Kidney (tissue), 14 donors: ENCODE measurements around the gene FAM83F. TPM values are rescaled to one million over a fixed set of nuclear protein-coding genes. Genes with fewer than 3 reads are reported as not detected.

Experiments used
- DNase-seq, 5 donors: peaks; one replicate each; pipeline ENCODE4 v3.0.0-alpha.2; 2013 to 2020
- FAIRE-seq: peaks from 2 replicates; lab custom pipeline; 2012; peaks lifted over from hg19 to GRCh38; lab: Jason Lieb, UNC
- H3K27ac ChIP-seq, 2 donors: one replicate each; pipeline ENCODE4 v1.7.0; 2013; ENCODE audit warnings: low read depth in 2 of 2, low read length in 2 of 2, inconsistent platforms in 1 of 2
- H3K27me3 ChIP-seq: one replicate; pipeline ENCODE4 v1.7.1; 2013; ENCODE audit warnings: low read length, inconsistent platforms; ENCODE audit not compliant: control insufficient read depth, insufficient read depth
- H3K36me3 ChIP-seq, 3 donors: one replicate each; pipeline versions ENCODE4 v1.7.0 to v1.7.1; 2013; ENCODE audit warnings: low read length in 3 of 3, control low read depth in 1 of 3, inconsistent platforms in 1 of 3; ENCODE audit not compliant: insufficient read depth in 3 of 3, control insufficient read depth in 2 of 3
- H3K4me1 ChIP-seq, 3 donors: one replicate each; pipeline versions ENCODE4 v1.7.0 to v1.7.1; 2013; ENCODE audit warnings: low read length in 3 of 3, inconsistent platforms in 1 of 3, low read depth in 1 of 3; ENCODE audit not compliant: control insufficient read depth in 2 of 3, insufficient read depth in 2 of 3
- H3K4me3 ChIP-seq, 3 donors: one replicate each; pipeline versions ENCODE4 v1.7.0 to v1.8.1; 2013; ENCODE audit warnings: low read length in 3 of 3, control low read depth in 1 of 3, inconsistent platforms in 1 of 3
- H3K9ac ChIP-seq, 3 donors: one replicate each; pipeline versions ENCODE4 v1.7.0 to v1.7.1; 2013; ENCODE audit warnings: low read length in 3 of 3, control low read depth in 1 of 3, inconsistent platforms in 1 of 3
- H3K9me3 ChIP-seq, 3 donors: one replicate each; pipeline versions ENCODE4 v1.7.0 to v1.7.1; 2013; ENCODE audit warnings: low read length in 3 of 3, control low read depth in 1 of 3, inconsistent platforms in 1 of 3; ENCODE audit not compliant: control insufficient read depth in 2 of 3, insufficient read depth in 1 of 3
- intact Hi-C: fragments of 100-400 bp; cut with DNase I; formaldehyde crosslinking; loops from one replicate; pipeline ENCODE4 v1.11.1; 2022
- polyA plus RNA-seq: library from polyadenylated mRNA; stranded (reverse); fragments of 350-450 nt; fragmentation: Illumina TruSeq; extraction: RNeasy Lipid Tissue Mini Kit (QIAGEN cat#74804); gene quantifications from one replicate; pipeline ENCODE4 v1.2.3, GENCODE V29; 2014; ENCODE audit warnings: low read depth, low replicate concordance; ENCODE audit not compliant: insufficient read depth
- total RNA-seq: library from RNA; stranded (reverse); fragmentation: NEBNext Ultra II Directional; extraction: Animal tissue kit (Norgen Biotek cat#: 25700); gene quantifications from one replicate; pipeline ENCODE4 v1.2.1, GENCODE V29; 2021
- TF ChIP-seq, protein P1 (sequence below): IDR thresholded peaks from 3 replicates; pipeline ENCODE4 v1.5.1; 2012; ENCODE audit warnings: mild to moderate bottlenecking, moderate library complexity, borderline replicate concordance; ENCODE audit not compliant: insufficient read depth; ENCODE audit errors: extremely low read depth
- donor health status: control.
- donor health status: control.
- donor health status: control.
- donor health status: control.
- donor health status: control.
- donor health status: DM: yes; HTN: yes; CAD: no.
- donor health status: Normal renal cell carcinoma (clear cell type).

The FAM83F gene
- total and polyA plus RNA-seq, 2 donors from 2014 or later: 6.8 to 13.1 TPM

DNA sequence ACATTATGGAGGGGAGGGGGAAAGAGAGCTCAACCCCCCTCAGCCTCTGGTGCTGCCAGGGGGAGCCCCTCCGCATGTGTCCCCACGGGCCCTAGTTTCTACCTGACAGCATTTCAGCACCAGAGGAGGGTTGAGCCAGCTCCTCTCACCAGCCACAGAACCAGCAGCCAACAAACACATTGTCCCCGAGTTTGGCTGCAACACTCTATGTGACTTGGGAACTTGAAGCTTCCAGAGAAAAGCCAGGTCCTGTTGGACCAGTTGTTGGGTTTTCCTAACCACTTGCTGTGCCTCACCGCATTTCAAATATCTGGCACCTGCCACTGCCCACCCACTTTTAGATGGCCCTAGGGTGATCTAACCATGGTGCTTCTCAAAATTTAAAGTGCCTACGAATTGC lies 21.1 kb upstream of the FAM83F start:
- DNase-seq: no peak
- H3K9me3 ChIP-seq: no peaks in the 10 kb centered on the region
- intact Hi-C loops: no loop called here
- no peak overlapping the region for H3K4me3 ChIP-seq
- FAIRE-seq: no peak
- H3K27ac ChIP-seq: no peak overlapping the region
- peaks cover 0 to 2% (median 0%) of the 10 kb centered on the region in 3 donors for H3K4me1 ChIP-seq
- H3K27me3 ChIP-seq: no peaks in the 10 kb centered on the region
- no peaks in the 10 kb centered on the region for H3K36me3 ChIP-seq
- H3K9ac ChIP-seq: no peak overlapping the region
- TF ChIP-seq, protein P1, sequence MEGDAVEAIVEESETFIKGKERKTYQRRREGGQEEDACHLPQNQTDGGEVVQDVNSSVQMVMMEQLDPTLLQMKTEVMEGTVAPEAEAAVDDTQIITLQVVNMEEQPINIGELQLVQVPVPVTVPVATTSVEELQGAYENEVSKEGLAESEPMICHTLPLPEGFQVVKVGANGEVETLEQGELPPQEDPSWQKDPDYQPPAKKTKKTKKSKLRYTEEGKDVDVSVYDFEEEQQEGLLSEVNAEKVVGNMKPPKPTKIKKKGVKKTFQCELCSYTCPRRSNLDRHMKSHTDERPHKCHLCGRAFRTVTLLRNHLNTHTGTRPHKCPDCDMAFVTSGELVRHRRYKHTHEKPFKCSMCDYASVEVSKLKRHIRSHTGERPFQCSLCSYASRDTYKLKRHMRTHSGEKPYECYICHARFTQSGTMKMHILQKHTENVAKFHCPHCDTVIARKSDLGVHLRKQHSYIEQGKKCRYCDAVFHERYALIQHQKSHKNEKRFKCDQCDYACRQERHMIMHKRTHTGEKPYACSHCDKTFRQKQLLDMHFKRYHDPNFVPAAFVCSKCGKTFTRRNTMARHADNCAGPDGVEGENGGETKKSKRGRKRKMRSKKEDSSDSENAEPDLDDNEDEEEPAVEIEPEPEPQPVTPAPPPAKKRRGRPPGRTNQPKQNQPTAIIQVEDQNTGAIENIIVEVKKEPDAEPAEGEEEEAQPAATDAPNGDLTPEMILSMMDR: no peak

GRCh38 chr22:39974065-39974464 lies 20.7 kb upstream of the FAM83F start:
- TF ChIP-seq, protein P1: no peak
- no peaks in the 10 kb centered on the region for H3K36me3 ChIP-seq
- no peaks in the 10 kb centered on the region for H3K27me3 ChIP-seq
- no peak overlapping the region for H3K27ac ChIP-seq
- no peak for DNase-seq
- no peak overlapping the region for H3K4me3 ChIP-seq
- no peak for FAIRE-seq
- H3K9me3 ChIP-seq: no peaks in the 10 kb centered on the region
- intact Hi-C loops: no loop called here
- no peaks in the 10 kb centered on the region for H3K4me1 ChIP-seq
- H3K9ac ChIP-seq: no peak overlapping the region

DNA sequence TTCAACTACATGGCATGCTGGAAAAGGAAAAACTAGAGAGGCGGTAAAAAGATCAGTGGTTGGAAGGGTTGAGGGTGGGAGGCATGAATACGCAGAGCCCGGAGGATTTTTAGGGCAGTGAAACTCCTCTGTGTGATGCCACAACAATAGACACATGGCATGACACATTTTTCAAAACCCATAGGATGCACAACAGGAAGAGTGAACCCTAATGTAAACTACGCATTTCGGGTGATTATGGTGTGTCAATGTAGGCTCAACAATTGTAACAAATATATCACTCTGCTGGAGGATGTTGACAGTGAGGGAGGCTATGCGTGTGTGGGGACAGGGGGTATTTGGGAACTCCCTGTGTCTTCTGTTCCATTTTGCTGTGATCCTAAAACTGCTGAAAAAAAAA lies 15.7 kb upstream of the FAM83F start:
- Histone ChIP-seq H3K27me3 (no peaks in the 10 kb centered on the region), H3K36me3 (no peaks in the 10 kb centered on the region), H3K4me1 (no peaks in the 10 kb centered on the region), H3K9me3 (no peaks in the 10 kb centered on the region), H3K27ac (no peak overlapping the region), H3K9ac (no peak overlapping the region), H3K4me3 (no peak overlapping the region)
- intact Hi-C loops: no loop called here
- TF ChIP-seq, protein P1: no peak
- FAIRE-seq: no peak
- DNase-seq: no peak

GRCh38 chr22:39979458-39979857 lies 15.3 kb upstream of the FAM83F start:
- no peaks in the 10 kb centered on the region for H3K4me1 ChIP-seq
- H3K27ac ChIP-seq: no peak overlapping the region
- FAIRE-seq (no peak), DNase-seq (no peak)
- no peaks in the 10 kb centered on the region for H3K36me3 ChIP-seq
- H3K9ac ChIP-seq: no peak overlapping the region
- TF ChIP-seq, protein P1: no peak
- intact Hi-C loops: no loop called here
- H3K9me3 ChIP-seq: no peaks in the 10 kb centered on the region
- H3K4me3 ChIP-seq: no peak overlapping the region
- H3K27me3 ChIP-seq: no peaks in the 10 kb centered on the region
